ENCODE results near the gene BTNL9. TPM values are rescaled to one million over a fixed set of nuclear protein-coding genes. Genes with fewer than 3 reads are reported as not detected.

Gene BTNL9
- total RNA-seq, 2 donors from 2014 or later = 31.4 to 34.1 TPM

Small RNA genes within 50 kb of the gene (microRNA-seq; reads per million reads assigned to microRNA genes)
- 0 reads per million in 2 donors for gene MIR8089

Other genes with a start within 250 kb of the BTNL9 start
- gene MGAT1, start 237.5 kb upstream of the BTNL9 start, total RNA-seq = 100 to 1,000 TPM in 1 of 2 donors, 10 to 100 TPM in 1; 95.8 to 133 TPM
- gene ZFP62, start 179.0 kb upstream of the BTNL9 start, total RNA-seq = 10 to 100 TPM; 14.4 to 16.8 TPM
- gene BTNL8, start 141.1 kb upstream of the BTNL9 start, total RNA-seq = under 1 TPM in 1 of 2 donors, not detected in 1; 0.21 TPM
- gene BTNL3, start 51.4 kb upstream of the BTNL9 start, total RNA-seq = under 1 TPM in 1 of 2 donors, not detected in 1; 0.13 TPM
- not detected for gene OR2V1, start 90.9 kb downstream of the BTNL9 start, total RNA-seq
- not detected for gene OR2V2, start 107.3 kb downstream of the BTNL9 start, total RNA-seq
- gene TRIM7, start 164.9 kb downstream of the BTNL9 start, total RNA-seq = 1 to 10 TPM; 5.9 to 9.0 TPM
- 10 to 100 TPM; 17.1 to 19.1 TPM for gene TRIM41, start 183.0 kb downstream of the BTNL9 start, total RNA-seq
- 100 to 1,000 TPM; 713 to 792 TPM for gene RACK1, start 203.6 kb downstream of the BTNL9 start, total RNA-seq
- 10 to 100 TPM in 1 of 2 donors, 1 to 10 TPM in 1; 9.8 to 10.1 TPM for gene TRIM52, start 220.9 kb downstream of the BTNL9 start, total RNA-seq

Measured in left cardiac atrium (tissue), 2 donors.